ENCODE results near the gene PEAK1.

GRCh38 chr15:77340245-77340644, 79.7 kb downstream of the PEAK1 start:
- TF ChIP-seq POLR2A (IDR thresholded peaks at IDR 0.05; ENCODE audit: low read length), result no peak
- TF ChIP-seq GATA1 (IDR thresholded peaks at IDR 0.05; ENCODE audit: low read depth, low read length), result no peak

Data from erythroblast (primary cell).